H1 (cell line): ENCODE data around the gene IL21R. TPM values are rescaled to one million over a fixed set of nuclear protein-coding genes. Genes with fewer than 3 reads are reported as not detected.

Source experiments
- CTCF ChIA-PET: fragments of 300-600 bp; sonication (Branson Sonifier 250); formaldehyde crosslinking; loops from one replicate; lab custom pipeline; 2021; ENCODE audit not compliant: partially characterized antibody; lab: Charles Lee
- POLR2A ChIA-PET: fragments of 300-600 bp; sonication (Branson Sonifier 250); formaldehyde crosslinking; loops from one replicate; lab custom pipeline; 2021; ENCODE audit warnings: inconsistent platforms; ENCODE audit not compliant: partially characterized antibody; lab: Charles Lee
- DNase-seq, 2 experiments: peaks; one replicate each; pipeline versions ENCODE4 v3.0.0 to v3.0.0-alpha.2; 2010 to 2022; ENCODE audit warnings: low spot score in 2 of 2, low read depth in 1 of 2, mixed read lengths in 1 of 2
- FAIRE-seq: peaks from 2 replicates; lab custom pipeline; 2011; peaks lifted over from hg19 to GRCh38; lab: Jason Lieb, UNC
- H2AFZ ChIP-seq: 2 replicates; pipeline ENCODE4 v1.8.1; 2012; ENCODE audit warnings: low read length, inconsistent platforms
- H2AK5ac ChIP-seq: 2 replicates; pipeline ENCODE4 v1.6.1; 2013; ENCODE audit warnings: low read depth, low read length
- H2BK120ac ChIP-seq: replicated peaks from 2 replicates; pipeline ENCODE3; 2013; ENCODE audit warnings: low read depth, low read length, inconsistent platforms
- H2BK12ac ChIP-seq: 2 replicates; pipeline ENCODE4 v1.6.1; 2013; ENCODE audit warnings: low read depth, low read length
- H2BK15ac ChIP-seq: 2 replicates; pipeline ENCODE4 v1.6.1; 2013; ENCODE audit warnings: low read length
- H2BK20ac ChIP-seq: 2 replicates; pipeline ENCODE4 v1.6.1; 2013; ENCODE audit warnings: low read length
- H2BK5ac ChIP-seq: 2 replicates; pipeline ENCODE4 v1.6.1; 2013; ENCODE audit warnings: low read depth, low read length
- H3K14ac ChIP-seq: 2 replicates; pipeline ENCODE4 v1.6.1; 2013; ENCODE audit warnings: inconsistent platforms; ENCODE audit not compliant: insufficient read length
- H3K18ac ChIP-seq: 2 replicates; pipeline ENCODE4 v1.6.1; 2013; ENCODE audit warnings: low read length; ENCODE audit errors: extremely low read depth
- H3K23ac ChIP-seq: 2 replicates; pipeline ENCODE4 v1.6.1; 2013; ENCODE audit warnings: inconsistent platforms; ENCODE audit not compliant: insufficient read length
- H3K23me2 ChIP-seq: 2 replicates; pipeline ENCODE4 v1.6.1; 2013; ENCODE audit warnings: low read depth, low read length
- H3K27ac ChIP-seq: 2 replicates; pipeline ENCODE4 v1.6.1; 2011; ENCODE audit warnings: low read depth, low read length, inconsistent platforms
- H3K27me3 ChIP-seq, 4 experiments: replicated peaks in 1 of 4; 1 replicate in 1 of 4; 2 replicates in 3 of 4; pipeline versions ENCODE4 v1.6.1 to v1.8.1; 2011 to 2013; ENCODE audit warnings: low read length in 3 of 4, mild to moderate bottlenecking in 3 of 4, inconsistent platforms in 2 of 4, mixed read lengths in 2 of 4, moderate library complexity in 1 of 4; ENCODE audit not compliant: control insufficient read depth in 3 of 4, insufficient read depth in 3 of 4; ENCODE audit errors: extremely low read depth in 1 of 4
- H3K36me3 ChIP-seq, 4 experiments: 2 replicates each; pipeline versions ENCODE4 v1.6.1 to v1.8.1; 2011 to 2013; ENCODE audit warnings: mild to moderate bottlenecking in 4 of 4, low read length in 3 of 4, moderate library complexity in 2 of 4, control low read depth in 1 of 4, inconsistent platforms in 1 of 4; ENCODE audit not compliant: insufficient read depth in 4 of 4, control insufficient read depth in 2 of 4
- H3K4ac ChIP-seq: replicated peaks from 2 replicates; pipeline ENCODE3; 2013; ENCODE audit warnings: low read length, low read depth, mixed read lengths, inconsistent platforms; ENCODE audit not compliant: insufficient read length
- H3K4me1 ChIP-seq, 4 experiments: replicated peaks in 1 of 4; 1 replicate in 1 of 4; 2 replicates in 3 of 4; pipeline versions ENCODE4 v1.6.1 to v1.8.1; 2011 to 2013; ENCODE audit warnings: low read length in 3 of 4, inconsistent platforms in 2 of 4, mixed read lengths in 1 of 4; ENCODE audit not compliant: insufficient read depth in 4 of 4, control insufficient read depth in 3 of 4
- H3K4me2 ChIP-seq, 2 experiments: 2 replicates each; pipeline versions ENCODE4 v1.6.1 to v1.8.1; 2011 to 2013; ENCODE audit warnings: low read depth in 2 of 2, low read length in 2 of 2, control low read depth in 1 of 2, inconsistent platforms in 1 of 2, mild to moderate bottlenecking in 1 of 2; ENCODE audit not compliant: insufficient read depth in 1 of 2
- H3K4me3 ChIP-seq, 4 experiments: fragments of 200-600, 300-600 bp in 1 of 4; sonication (generic), shearing (Covaris generic), sonication (Bioruptor Twin) in 1 of 4; 2 replicates each; pipeline versions ENCODE4 v1.5.1 to v1.8.1; 2011 to 2016; ENCODE audit warnings: low read length in 4 of 4, low read depth in 3 of 4, control low read depth in 2 of 4, inconsistent platforms in 2 of 4, mild to moderate bottlenecking in 2 of 4, mixed read lengths in 1 of 4, moderate library complexity in 1 of 4; ENCODE audit not compliant: insufficient read depth in 2 of 4; ENCODE audit errors: extremely low read depth in 1 of 4
- H3K56ac ChIP-seq: replicated peaks from 2 replicates; pipeline ENCODE3; 2013; ENCODE audit warnings: low read depth, mild to moderate bottlenecking, mixed read lengths, low read length, inconsistent platforms; ENCODE audit not compliant: insufficient read length
- H3K79me1 ChIP-seq: 2 replicates; pipeline ENCODE4 v1.6.1; 2013; ENCODE audit warnings: low read depth, low read length, control low read depth
- H3K79me2 ChIP-seq, 2 experiments: 2 replicates each; pipeline versions ENCODE4 v1.6.1 to v1.8.1; 2012 to 2013; ENCODE audit warnings: low read length in 2 of 2, mild to moderate bottlenecking in 2 of 2, inconsistent platforms in 1 of 2; ENCODE audit not compliant: insufficient read depth in 2 of 2, control insufficient read depth in 1 of 2
- H3K9ac ChIP-seq, 4 experiments: replicated peaks in 1 of 4; 1 replicate in 1 of 4; 2 replicates in 3 of 4; pipeline versions ENCODE4 v1.6.1 to v1.8.1; 2011 to 2013; ENCODE audit warnings: low read depth in 3 of 4, low read length in 3 of 4, control low read depth in 2 of 4, mild to moderate bottlenecking in 2 of 4, moderate library complexity in 2 of 4, inconsistent platforms in 1 of 4; ENCODE audit errors: extremely low read depth in 1 of 4
- H3K9me3 ChIP-seq, 2 experiments: 2 replicates each; pipeline versions ENCODE4 v1.6.1 to v1.8.1; 2012 to 2013; ENCODE audit warnings: mild to moderate bottlenecking in 2 of 2, moderate library complexity in 2 of 2, control low read depth in 1 of 2, inconsistent platforms in 1 of 2, low read depth in 1 of 2, low read length in 1 of 2, mixed read lengths in 1 of 2; ENCODE audit not compliant: insufficient read depth in 2 of 2
- H4K20me1 ChIP-seq, 2 experiments: replicated peaks in 1 of 2; 2 replicates each; pipeline versions ENCODE3 to v1.8.1; 2011 to 2013; ENCODE audit warnings: inconsistent platforms in 2 of 2, low read length in 2 of 2, mild to moderate bottlenecking in 1 of 2; ENCODE audit not compliant: insufficient read depth in 2 of 2, control insufficient read depth in 1 of 2
- H4K5ac ChIP-seq: 2 replicates; pipeline ENCODE4 v1.6.1; 2013; ENCODE audit warnings: low read length, low read depth, mixed read lengths, inconsistent platforms; ENCODE audit not compliant: insufficient read length
- H4K8ac ChIP-seq: 2 replicates; pipeline ENCODE4 v1.8.0; 2013; ENCODE audit warnings: mild to moderate bottlenecking, moderate library complexity, low read length, inconsistent platforms; ENCODE audit not compliant: insufficient read depth; ENCODE audit errors: extremely low read depth
- H4K91ac ChIP-seq: replicated peaks from 2 replicates; pipeline ENCODE3; 2013; ENCODE audit warnings: low read length, mixed read lengths, inconsistent platforms; ENCODE audit not compliant: insufficient read length
- CBX5 ChIP-seq: fragments of 300-800, 300-1000 bp; sonication (generic); IDR thresholded peaks from 2 replicates; pipeline ENCODE4 v1.7.1; 2016; ENCODE audit warnings: antibody characterized with exemption, low read length, low read depth
- CBX8 ChIP-seq: fragments of 300-800, 300-1000 bp; sonication (generic); IDR thresholded peaks from 2 replicates; pipeline ENCODE4 v1.7.1; 2016; ENCODE audit warnings: low read depth, low read length, borderline replicate concordance
- CHD1 ChIP-seq: IDR thresholded peaks from 2 replicates; pipeline ENCODE4 v1.6.1; 2012; ENCODE audit warnings: low read depth, low read length, improper control_type of control experiment
- KDM4A ChIP-seq: IDR thresholded peaks from one replicate; pipeline ENCODE4 v1.7.1; 2012; ENCODE audit warnings: low read depth, mild to moderate bottlenecking, moderate library complexity, low read length, inconsistent platforms; ENCODE audit not compliant: severe bottlenecking
- MAFK ChIP-seq: IDR thresholded peaks from 2 replicates; pipeline ENCODE4 v1.6.1; 2012; ENCODE audit warnings: low read depth, mild to moderate bottlenecking, improper control_type of control experiment, low read length
- NRF1 ChIP-seq: IDR thresholded peaks from 2 replicates; pipeline ENCODE4 v1.6.1; 2011; ENCODE audit warnings: mild to moderate bottlenecking, low read depth, low read length, improper control_type of control experiment
- POLR2A ChIP-seq, 2 experiments: IDR thresholded peaks; 1 replicate in 1 of 2; 2 replicates in 1 of 2; pipeline ENCODE4 v1.6.1; 2011; ENCODE audit warnings: low read depth in 2 of 2, low read length in 2 of 2, mild to moderate bottlenecking in 2 of 2; ENCODE audit errors: control extremely low read depth in 1 of 2
- RXRA ChIP-seq: IDR thresholded peaks from 2 replicates; pipeline ENCODE4 v1.6.1; 2011; ENCODE audit warnings: low read depth, mild to moderate bottlenecking, low read length, moderate library complexity; ENCODE audit not compliant: insufficient read depth
- SUZ12 ChIP-seq: fragments of 200-600 bp; sonication (generic); IDR thresholded peaks from 2 replicates; pipeline ENCODE4 v1.6.1; 2012; ENCODE audit warnings: mild to moderate bottlenecking, inconsistent platforms, low read length, moderate library complexity, mixed read lengths
- TAF7 ChIP-seq: optimal IDR thresholded peaks from 2 replicates; pipeline ENCODE3; 2011; ENCODE audit warnings: low read depth, mild to moderate bottlenecking, inconsistent platforms, low read length, moderate library complexity, borderline replicate concordance
- TBP ChIP-seq: IDR thresholded peaks from 2 replicates; pipeline ENCODE4 v1.6.1; 2011; ENCODE audit warnings: low read depth, low read length, improper control_type of control experiment
- WGBS, 2 experiments: shearing (Covaris generic) in 1 of 2; methylation state at CpG; one replicate each; pipeline versions ENCODE4 v1.1.6 to v1.1.7; 2013 to 2015; ENCODE audit warnings: low lambda C conversion rate in 2 of 2, mixed read lengths in 2 of 2, inconsistent platforms in 1 of 2, low coverage in 1 of 2, missing lambda C conversion rate in 1 of 2; ENCODE audit not compliant: insufficient replicate concordance in 2 of 2, insufficient coverage in 1 of 2, insufficient read length in 1 of 2; ENCODE audit errors: extremely low coverage in 1 of 2, missing lambda C conversion rate in 1 of 2; 5-methylcytosine and 5-hydroxymethylcytosine counted together
- polyA plus RNA-seq, 7 experiments: library from polyadenylated mRNA; depleted of rRNA in 3 of 7; stranded (reverse) in 5 of 7; unstranded in 2 of 7; fragments of >200 nt in 5 of 7; fragments of 200-250 nt in 2 of 7; gene quantifications; 1 replicate in 5 of 7; 2 replicates in 1 of 7; 4 replicates in 1 of 7; pipeline versions ENCODE4 v1.2.1 to v1.2.3, GENCODE V29; 2011 to 2013; ENCODE audit warnings: missing spikeins in 2 of 7, mixed read lengths in 2 of 7
- total RNA-seq: library from RNA; stranded (reverse); fragmentation: NEBNext Ultra II Directional; extraction: Animal tissue kit (Norgen Biotek cat#: 25700); gene quantifications from 2 replicates; pipeline ENCODE4 v1.2.1, GENCODE V29; 2021
- TF ChIP-seq, protein P1 (sequence below): IDR thresholded peaks from 2 replicates; pipeline ENCODE4 v1.6.1; 2011; ENCODE audit warnings: low read depth, mild to moderate bottlenecking, low read length; ENCODE audit not compliant: insufficient read depth

IL21R gene
- total and polyA plus RNA-seq, 2 of the 8 experiments (the other 6 are each of a cell fraction or from before 2014, with no cell fraction given), result 0.34 to 0.70 TPM

- no peak overlapping the region for H3K14ac ChIP-seq
- no peak overlapping the region for H3K18ac ChIP-seq
- no peaks in the 10 kb centered on the region for H3K79me2 ChIP-seq
- H4K91ac ChIP-seq, result no peak overlapping the region
- H2BK12ac ChIP-seq, result no peak overlapping the region
- no peak overlapping the region for H2BK5ac ChIP-seq
- no peaks in the 10 kb centered on the region for H3K23me2 ChIP-seq
- no peak overlapping the region for H2AFZ ChIP-seq
- H3K4ac ChIP-seq, result no peak overlapping the region
- H3K36me3 ChIP-seq, result peaks cover 34 to 83% (median 73%) of the 10 kb centered on the region in 4 experiments
- FAIRE-seq (no peak), DNase-seq (no peak)
- H2BK15ac ChIP-seq, result no peak overlapping the region
- H3K9me3 ChIP-seq, result no peaks in the 10 kb centered on the region
- no peak overlapping the region for H3K9ac ChIP-seq
- no peak overlapping the region for H2AK5ac ChIP-seq
- peaks cover 4 to 8% of the 10 kb centered on the region in 2 experiments for H4K20me1 ChIP-seq
- ChIA-PET CTCF (interaction anchor here (0.6 to 1.9 kb wide), 3 partner anchors 12 to 942 kb away, joined by 3 to 12 read pairs (median 6); no protein-coding TSS in a partner anchor), POLR2A (no interaction called here)
- 87% methylated on average over 14 of the region's 14 CpGs; no CpG with 5 or more reads in 1 of the 2 experiments for WGBS, 2 experiments
- no peak overlapping the region for H2BK120ac ChIP-seq
- no peaks in the 10 kb centered on the region for H3K4me1 ChIP-seq
- no peaks in the 10 kb centered on the region for H3K27me3 ChIP-seq
- H3K4me3 ChIP-seq, result no peak overlapping the region
- H3K23ac ChIP-seq, result no peak overlapping the region
- no peak overlapping the region for H4K5ac ChIP-seq
- H3K56ac ChIP-seq, result no peak overlapping the region
- H3K79me1 ChIP-seq, result no peaks in the 10 kb centered on the region
- no peak overlapping the region for H4K8ac ChIP-seq
- H3K4me2 ChIP-seq, result no peak overlapping the region
- H3K27ac ChIP-seq, result no peak overlapping the region
- no peak overlapping the region for H2BK20ac ChIP-seq
- TF ChIP-seq SUZ12 (no peak), MAFK (no peak), NRF1 (no peak), TAF7 (no peak), CHD1 (no peak), CBX8 (no peak), POLR2A (IDR thresholded peaks at IDR 0.05; ENCODE audit: control extremely low read depth in 1 of 2, low read depth in 2 of 2, low read length in 2 of 2) (no peak), RXRA (no peak), CBX5 (no peak), KDM4A (no peak), TBP (no peak)
- TF ChIP-seq, protein P1, sequence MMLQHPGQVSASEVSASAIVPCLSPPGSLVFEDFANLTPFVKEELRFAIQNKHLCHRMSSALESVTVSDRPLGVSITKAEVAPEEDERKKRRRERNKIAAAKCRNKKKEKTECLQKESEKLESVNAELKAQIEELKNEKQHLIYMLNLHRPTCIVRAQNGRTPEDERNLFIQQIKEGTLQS, result no peak
Observed at GRCh38 chr16:27498916-27499658, 97.1 kb downstream of the IL21R start.
